ENCODE data around the gene DDX50. TPM values are rescaled to one million over a fixed set of nuclear protein-coding genes. Genes with fewer than 3 reads are reported as not detected.

Gene DDX50
- total RNA-seq, 1 experiment from 2014 or later: 44.4 TPM

GRCh38 chr10:68878496-68878895, 22.6 kb upstream of the DDX50 start:
- CTCF ChIA-PET: no interaction called here
- DNase-seq: no peak
- H3K27me3 Mint-ChIP-seq (ENCODE audit: unreplicated experiment): no peaks in the 10 kb centered on the region
- intact Hi-C loops (cut with micrococcal nuclease; ENCODE audit: unreplicated experiment): no loop called here
- no peak for TF ChIP-seq CTCF (IDR thresholded peaks at IDR 0.05; ENCODE audit: unreplicated experiment)
- H3K4me3 Mint-ChIP-seq (ENCODE audit: low read depth, unreplicated experiment): no peak overlapping the region
- no peak overlapping the region for H3K27ac Mint-ChIP-seq (ENCODE audit: unreplicated experiment)
- H3K4me1 Mint-ChIP-seq (ENCODE audit: low read depth, unreplicated experiment): no peaks in the 10 kb centered on the region
- no TSS peak for BruUV-seq (replicated peaks)
- H3K36me3 Mint-ChIP-seq (ENCODE audit: insufficient read depth, unreplicated experiment): no peaks in the 10 kb centered on the region
- H3K9me3 Mint-ChIP-seq (ENCODE audit: low read depth, unreplicated experiment): no peaks in the 10 kb centered on the region

GRCh38 chr10:68879628-68880027, 21.5 kb upstream of the DDX50 start:
- no peaks in the 10 kb centered on the region for H3K36me3 Mint-ChIP-seq (ENCODE audit: insufficient read depth, unreplicated experiment)

GRCh38 chr10:68880181-68880580, 20.9 kb upstream of the DDX50 start:
- Mint-ChIP-seq H3K27me3 (ENCODE audit: unreplicated experiment) (no peaks in the 10 kb centered on the region), H3K4me1 (ENCODE audit: low read depth, unreplicated experiment) (no peaks in the 10 kb centered on the region), H3K9me3 (ENCODE audit: low read depth, unreplicated experiment) (no peaks in the 10 kb centered on the region), H3K36me3 (ENCODE audit: insufficient read depth, unreplicated experiment) (no peaks in the 10 kb centered on the region), H3K27ac (ENCODE audit: unreplicated experiment) (no peak overlapping the region), H3K4me3 (ENCODE audit: low read depth, unreplicated experiment) (no peak overlapping the region)
- no TSS peak for BruUV-seq (replicated peaks)
- DNase-seq: no peak
- intact Hi-C loops (cut with micrococcal nuclease; ENCODE audit: unreplicated experiment): no loop called here
- CTCF ChIA-PET: no interaction called here
- no peak for TF ChIP-seq CTCF (IDR thresholded peaks at IDR 0.05; ENCODE audit: unreplicated experiment)

More at GRCh38 chr10:68879628-68880027, 21.5 kb upstream of the DDX50 start:
- intact Hi-C loops (cut with micrococcal nuclease; ENCODE audit: unreplicated experiment): no loop called here
- H3K9me3 Mint-ChIP-seq (ENCODE audit: low read depth, unreplicated experiment): no peaks in the 10 kb centered on the region
- H3K27me3 Mint-ChIP-seq (ENCODE audit: unreplicated experiment): no peaks in the 10 kb centered on the region
- CTCF ChIA-PET: no interaction called here
- BruUV-seq (replicated peaks): no TSS peak
- H3K27ac Mint-ChIP-seq (ENCODE audit: unreplicated experiment): no peak overlapping the region
- no peak overlapping the region for H3K4me3 Mint-ChIP-seq (ENCODE audit: low read depth, unreplicated experiment)
- H3K4me1 Mint-ChIP-seq (ENCODE audit: low read depth, unreplicated experiment): no peaks in the 10 kb centered on the region
- no peak for TF ChIP-seq CTCF (IDR thresholded peaks at IDR 0.05; ENCODE audit: unreplicated experiment)
- no peak for DNase-seq

- Mint-ChIP-seq H3K36me3 (ENCODE audit: insufficient read depth, unreplicated experiment) (no peaks in the 10 kb centered on the region), H3K27ac (ENCODE audit: unreplicated experiment) (no peak overlapping the region), H3K4me1 (ENCODE audit: low read depth, unreplicated experiment) (peaks cover 1% of the 10 kb centered on the region), H3K27me3 (ENCODE audit: unreplicated experiment) (no peaks in the 10 kb centered on the region), H3K9me3 (ENCODE audit: low read depth, unreplicated experiment) (no peaks in the 10 kb centered on the region), H3K4me3 (ENCODE audit: low read depth, unreplicated experiment) (no peak overlapping the region)
- CTCF ChIA-PET: no interaction called here
- BruUV-seq (replicated peaks): no TSS peak
- DNase-seq: no peak
- TF ChIP-seq CTCF (IDR thresholded peaks at IDR 0.05; ENCODE audit: unreplicated experiment): no peak
- intact Hi-C loops (cut with micrococcal nuclease; ENCODE audit: unreplicated experiment): loop anchor here (10.0 kb wide), 1 partner anchor 680 kb away; no protein-coding TSS in a partner anchor
Measured at GRCh38 chr10:68895041-68895440, 6.1 kb upstream of the DDX50 start.
